Keratinocyte (primary cell): Measurements from ENCODE around the gene HCN2. TPM values are rescaled to one million over a fixed set of nuclear protein-coding genes. Genes with fewer than 3 reads are reported as not detected.
A peak's percentile ranks its signal among the peaks of the same experiment; 100 is the strongest.

ENCODE experiments used
- DNase-seq: peaks from one replicate; pipeline ENCODE4 v3.0.0-alpha.2; 2011; ENCODE audit warnings: low read depth, missing footprints, low spot score
- FAIRE-seq: peaks from 2 replicates; lab custom pipeline; 2011; peaks lifted over from hg19 to GRCh38; lab: Jason Lieb, UNC
- H2AFZ ChIP-seq: 2 replicates; pipeline ENCODE4 v1.6.0; 2012; ENCODE audit warnings: low read length, control low read depth, inconsistent platforms; ENCODE audit not compliant: control insufficient read depth
- H3K27ac ChIP-seq: 2 replicates; pipeline ENCODE4 v1.5.1; 2011; ENCODE audit warnings: low read length; ENCODE audit not compliant: control insufficient read depth, insufficient read depth
- H3K27me3 ChIP-seq: 3 replicates; pipeline ENCODE4 v1.6.0; 2011; ENCODE audit warnings: low read length; ENCODE audit not compliant: control insufficient read depth, insufficient read depth; ENCODE audit errors: extremely low read depth
- H3K36me3 ChIP-seq, 2 experiments: 2 replicates in 1 of 2; 3 replicates in 1 of 2; pipeline ENCODE4 v1.5.1; 2011; ENCODE audit warnings: low read length in 2 of 2, mild to moderate bottlenecking in 1 of 2; ENCODE audit not compliant: control insufficient read depth in 2 of 2, insufficient read depth in 2 of 2; ENCODE audit errors: extremely low read depth in 1 of 2
- H3K4me1 ChIP-seq: 3 replicates; pipeline ENCODE4 v1.5.1; 2011; ENCODE audit warnings: low read length; ENCODE audit not compliant: control insufficient read depth, insufficient read depth; ENCODE audit errors: extremely low read depth
- H3K4me2 ChIP-seq: 3 replicates; pipeline ENCODE4 v1.6.0; 2011; ENCODE audit warnings: low read depth, low read length; ENCODE audit not compliant: control insufficient read depth, insufficient read depth; ENCODE audit errors: extremely low read depth
- H3K4me3 ChIP-seq, 3 experiments: fragments of 200-600 bp in 1 of 3; sonication (generic) in 1 of 3; 2 replicates in 2 of 3; 3 replicates in 1 of 3; pipeline ENCODE4 v1.5.1; 2011 to 2016; ENCODE audit warnings: low read length in 3 of 3, mild to moderate bottlenecking in 3 of 3, control low read depth in 2 of 3, inconsistent platforms in 1 of 3, low read depth in 1 of 3, mixed read lengths in 1 of 3, mixed run types in 1 of 3, moderate library complexity in 1 of 3; ENCODE audit not compliant: control insufficient read depth in 2 of 3, insufficient read depth in 2 of 3; ENCODE audit errors: extremely low read depth in 1 of 3
- H3K79me2 ChIP-seq: 2 replicates; pipeline ENCODE4 v1.6.0; 2012; ENCODE audit warnings: low read length; ENCODE audit not compliant: control insufficient read depth, insufficient read depth
- H3K9ac ChIP-seq: 3 replicates; pipeline ENCODE4 v1.6.0; 2011; ENCODE audit warnings: low read length; ENCODE audit not compliant: control insufficient read depth, insufficient read depth; ENCODE audit errors: extremely low read depth
- H3K9me1 ChIP-seq: 3 replicates; pipeline ENCODE4 v1.6.0; 2011; ENCODE audit warnings: low read length; ENCODE audit not compliant: control insufficient read depth, insufficient read depth; ENCODE audit errors: extremely low read depth
- H3K9me3 ChIP-seq: 2 replicates; pipeline ENCODE4 v1.5.1; 2012; ENCODE audit warnings: low read depth, low read length; ENCODE audit not compliant: control insufficient read depth
- H4K20me1 ChIP-seq: 3 replicates; pipeline ENCODE4 v1.6.0; 2011; ENCODE audit warnings: low read length; ENCODE audit not compliant: control insufficient read depth, insufficient read depth; ENCODE audit errors: extremely low read depth
- CTCF ChIP-seq, 3 experiments: IDR thresholded peaks in 1 of 3; conservative IDR thresholded peaks in 1 of 3; optimal IDR thresholded peaks in 1 of 3; 2 replicates in 2 of 3; 3 replicates in 1 of 3; pipeline versions ENCODE3 to v1.5.1; 2011; ENCODE audit warnings: low read length in 3 of 3, mild to moderate bottlenecking in 3 of 3, moderate library complexity in 2 of 3, control low read depth in 1 of 3, inconsistent platforms in 1 of 3; ENCODE audit not compliant: insufficient read depth in 2 of 3; ENCODE audit errors: extremely low read depth in 1 of 3
- EZH2 ChIP-seq: IDR thresholded peaks from one replicate; pipeline ENCODE4 v1.6.1; 2012; ENCODE audit warnings: inconsistent platforms, mild to moderate bottlenecking, low read length, moderate library complexity
- dilution Hi-C: fragments of 300-500 bp; cut with MboI; formaldehyde crosslinking; loops from one replicate; pipeline ENCODE4 v1.7.0; 2020; ENCODE audit warnings: low sequenced_read_pairs; ENCODE audit not compliant: extremely low pct_ligation_motif_present
- polyA plus RNA-seq, 5 experiments: library from polyadenylated mRNA; depleted of rRNA in 3 of 5; stranded (reverse) in 3 of 5; stranded (forward) in 1 of 5; unstranded in 1 of 5; fragments of >200 nt; gene quantifications; 1 replicate in 1 of 5; 2 replicates in 3 of 5; 3 replicates in 1 of 5; pipeline versions ENCODE4 v1.2.1 to v1.2.3, GENCODE V29; 2011 to 2012; ENCODE audit warnings: missing spikeins in 2 of 5, low read depth in 1 of 5, low replicate concordance in 1 of 5

HCN2 gene
- polyA plus RNA-seq, 1 donor (not counting 4 experiments of a cell fraction or from before 2014, with no cell fraction given), result 0.13 TPM

GRCh38 chr19:662962-663681, 73.4 kb downstream of the HCN2 start, which contains the start of gene RNF126:
RNF126 (minus strand) TSS chr19:663214; CDS start chr19:663121, 93 bp downstream.
- no peak for FAIRE-seq
- peaks cover 3 to 8% of the 10 kb centered on the region in 2 experiments for H3K36me3 ChIP-seq
- dilution Hi-C loops, result no loop called here

GRCh38 chr19:663682-664117, 74.0 kb downstream of the HCN2 start:
- FAIRE-seq (no peak), DNase-seq (no peak)
- Histone ChIP-seq H3K27me3 (no peaks in the 10 kb centered on the region), H3K9me1 (peaks cover 2% of the 10 kb centered on the region), H4K20me1 (peaks cover 27% of the 10 kb centered on the region), H2AFZ (peak overlapping the region; percentile 87), H3K9ac (peak overlapping the region; percentile 86), H3K27ac (peak overlapping the region; percentile 69), H3K9me3 (no peaks in the 10 kb centered on the region), H3K4me3 (peak overlapping the region; percentile 46 to 70 (median 70)), H3K4me1 (peaks cover 43% of the 10 kb centered on the region), H3K36me3 (peaks cover under 1 to 2% of the 10 kb centered on the region in 2 experiments), H3K4me2 (peak overlapping the region; percentile 82), H3K79me2 (peaks cover 43% of the 10 kb centered on the region)
- TF ChIP-seq EZH2 (no peak), CTCF (optimal IDR thresholded peaks at IDR 0.05 in 1 of 3, IDR thresholded peaks at IDR 0.05 in 1 of 3, conservative IDR thresholded peaks at IDR 0.05 in 1 of 3; ENCODE audit: extremely low read depth in 1 of 3, insufficient read depth in 2 of 3, low read length in 3 of 3) (no peak)
- dilution Hi-C loops, result no loop called here

More at GRCh38 chr19:662962-663681, 73.4 kb downstream of the HCN2 start, which contains the start of gene RNF126:
- peak within 1 kb of the TSS; percentile 84 to 96 (median 85) for H3K4me3 ChIP-seq
- no peak for TF ChIP-seq EZH2
- TF ChIP-seq CTCF (optimal IDR thresholded peaks at IDR 0.05 in 1 of 3, IDR thresholded peaks at IDR 0.05 in 1 of 3, conservative IDR thresholded peaks at IDR 0.05 in 1 of 3; ENCODE audit: extremely low read depth in 1 of 3, insufficient read depth in 2 of 3, low read length in 3 of 3), result no peak
- H4K20me1 ChIP-seq, result peaks cover 32% of the 10 kb centered on the region
- peaks cover 48% of the 10 kb centered on the region for H3K4me1 ChIP-seq
- H3K9me1 ChIP-seq, result peaks cover 6% of the 10 kb centered on the region
- peak within 1 kb of the TSS; percentile 99 for H3K4me2 ChIP-seq
- DNase-seq, result no peak
- H3K9ac ChIP-seq, result peak within 1 kb of the TSS; percentile 86
- H3K9me3 ChIP-seq, result no peaks in the 10 kb centered on the region
- peak within 1 kb of the TSS; percentile 87 for H2AFZ ChIP-seq
- peaks cover 49% of the 10 kb centered on the region for H3K79me2 ChIP-seq
- no peaks in the 10 kb centered on the region for H3K27me3 ChIP-seq
- peak within 1 kb of the TSS; percentile 96 for H3K27ac ChIP-seq
